Right lobe of liver (tissue), 6 donors: ENCODE measurements around the gene PRKAG2. TPM values are rescaled to one million over a fixed set of nuclear protein-coding genes. Genes with fewer than 3 reads are reported as not detected.

Experiments
- ATAC-seq, 4 donors: fragments of 200-7000 bp; cut with Tn5 transposase; one replicate each; pipeline ENCODE4 v1.9.1; 2020; ENCODE audit warnings: mild to moderate bottlenecking in 4 of 4, moderate library complexity in 4 of 4
- DNase-seq, 3 donors: peaks; one replicate each; pipeline ENCODE4 v3.0.0-alpha.2; 2020
- H3K27ac ChIP-seq, 3 donors: fragments of 200-600 bp; one replicate each; pipeline ENCODE4 v1.8.0; 2022
- H3K27me3 ChIP-seq, 2 donors: fragments of 200-600 bp; one replicate each; pipeline ENCODE4 v1.8.0; 2022
- H3K36me3 ChIP-seq, 4 donors: fragments of 200-600 bp; sonication (generic) in 1 of 4; one replicate each; pipeline versions ENCODE4 v1.5.1 to v1.8.0; 2017 to 2022; ENCODE audit warnings: control low read depth in 1 of 4
- H3K4me1 ChIP-seq, 4 donors: fragments of 200-600 bp; sonication (generic) in 1 of 4; one replicate each; pipeline versions ENCODE4 v1.5.1 to v1.8.0; 2017 to 2022; ENCODE audit warnings: control low read depth in 1 of 4
- H3K4me3 ChIP-seq, 3 donors: fragments of 200-600 bp; one replicate each; pipeline ENCODE4 v1.8.0; 2022
- H3K9me3 ChIP-seq, 4 donors: fragments of 200-600 bp; sonication (generic) in 1 of 4; one replicate each; pipeline versions ENCODE4 v1.5.1 to v1.8.0; 2017 to 2022; ENCODE audit warnings: control low read depth in 1 of 4
- POLR2A ChIP-seq: fragments of 450-650 bp; IDR thresholded peaks from one replicate; pipeline ENCODE4 v1.6.1; 2017; ENCODE audit warnings: antibody characterized with exemption, mild to moderate bottlenecking
- WGBS: methylation state at CpG from one replicate; pipeline ENCODE4 v1.1.6; 2018; ENCODE audit warnings: low coverage, low lambda C conversion rate; ENCODE audit not compliant: insufficient coverage; ENCODE audit errors: missing lambda C conversion rate; 5-methylcytosine and 5-hydroxymethylcytosine counted together
- intact Hi-C, 2 donors: fragments of 100-400 bp; cut with DNase I; formaldehyde crosslinking; loops; one replicate each; pipeline versions ENCODE4 v1.11.2 to v1.14.1; 2022
- total RNA-seq, 6 experiments: library from RNA; depleted of rRNA in 2 of 6; stranded (reverse); fragments of >200 nt in 2 of 6; fragmentation: NEBNext Ultra II Directional in 3 of 6; extraction: Animal tissue kit (Norgen Biotek cat#: 25700) in 3 of 6; gene quantifications; one replicate each; pipeline versions ENCODE4 v1.1.0 to v1.2.4, GENCODE V29; 2016 to 2023
- TF ChIP-seq, protein P1 (sequence below), 4 donors: fragments of 200-600 bp in 3 of 4; fragments of 450-650 bp in 1 of 4; IDR thresholded peaks; one replicate each; pipeline versions ENCODE4 v1.5.1 to v1.8.0; 2016 to 2022; ENCODE audit warnings: antibody characterized with exemption in 4 of 4, mild to moderate bottlenecking in 2 of 4
- donor health status: DM: no; HTN: yes; CAD: no.
- donor health status: DM: no; HTN: no; CAD: no.
- donor health status: DM: no; HTN: no; CAD: no.
- donor health status: DM: no; HTN: yes; CAD: no.
- donor health status: DM: no; HTN: yes; CAD: no.

The PRKAG2 gene
- total RNA-seq, 6 experiments from 2014 or later, result 20.6 to 63.6 (median 29.5) TPM

DNA sequence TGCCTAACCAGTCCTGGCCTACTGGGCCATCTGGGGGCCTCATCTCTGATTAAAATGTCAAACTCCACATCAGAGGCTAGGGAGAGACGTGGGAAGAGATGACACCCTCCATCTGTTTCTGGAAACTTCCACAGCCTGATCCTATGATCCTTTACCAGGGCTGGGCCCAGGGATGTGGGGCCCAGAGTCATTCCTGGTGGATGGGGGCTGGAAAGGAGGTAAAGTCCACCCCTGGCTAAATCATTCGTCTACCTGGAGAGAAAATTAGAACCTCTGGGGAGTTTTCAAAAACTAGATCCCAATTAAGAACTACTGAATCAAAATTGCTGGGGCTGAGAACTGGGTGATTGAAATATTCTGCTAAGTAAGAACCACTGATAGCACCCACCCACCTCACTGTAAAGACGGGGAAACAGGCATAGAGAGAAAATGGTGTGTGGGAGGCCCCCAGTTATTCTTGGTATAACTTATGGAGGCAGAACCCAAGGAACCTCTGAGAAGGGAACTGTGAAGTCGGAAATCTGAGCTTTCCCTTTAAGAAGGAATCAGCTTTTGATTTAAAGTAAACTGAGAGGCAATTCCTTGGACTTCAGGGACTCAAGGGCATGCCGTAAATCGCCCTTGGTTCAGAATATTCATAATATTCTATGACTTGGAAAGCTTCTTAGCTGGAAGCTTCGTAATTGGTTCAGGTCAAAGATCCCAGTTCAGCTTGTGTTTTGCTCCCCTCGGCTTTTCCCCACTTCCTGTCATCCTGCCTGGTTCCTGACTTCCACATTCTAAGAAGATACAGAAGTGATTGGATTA lies 53.1 kb downstream of the PRKAG2 start:
- Histone ChIP-seq H3K27me3 (no peaks in the 10 kb centered on the region), H3K9me3 (no peaks in the 10 kb centered on the region), H3K4me3 (no peak overlapping the region), H3K4me1 (peaks cover 0 to 85% (median 43%) of the 10 kb centered on the region in 4 donors), H3K27ac (peak overlapping the region; percentile 91 to 99 (median 98)), H3K36me3 (no peaks in the 10 kb centered on the region)
- 52% methylated on average over 7 of the region's 8 CpGs for WGBS
- TF ChIP-seq, protein P1, sequence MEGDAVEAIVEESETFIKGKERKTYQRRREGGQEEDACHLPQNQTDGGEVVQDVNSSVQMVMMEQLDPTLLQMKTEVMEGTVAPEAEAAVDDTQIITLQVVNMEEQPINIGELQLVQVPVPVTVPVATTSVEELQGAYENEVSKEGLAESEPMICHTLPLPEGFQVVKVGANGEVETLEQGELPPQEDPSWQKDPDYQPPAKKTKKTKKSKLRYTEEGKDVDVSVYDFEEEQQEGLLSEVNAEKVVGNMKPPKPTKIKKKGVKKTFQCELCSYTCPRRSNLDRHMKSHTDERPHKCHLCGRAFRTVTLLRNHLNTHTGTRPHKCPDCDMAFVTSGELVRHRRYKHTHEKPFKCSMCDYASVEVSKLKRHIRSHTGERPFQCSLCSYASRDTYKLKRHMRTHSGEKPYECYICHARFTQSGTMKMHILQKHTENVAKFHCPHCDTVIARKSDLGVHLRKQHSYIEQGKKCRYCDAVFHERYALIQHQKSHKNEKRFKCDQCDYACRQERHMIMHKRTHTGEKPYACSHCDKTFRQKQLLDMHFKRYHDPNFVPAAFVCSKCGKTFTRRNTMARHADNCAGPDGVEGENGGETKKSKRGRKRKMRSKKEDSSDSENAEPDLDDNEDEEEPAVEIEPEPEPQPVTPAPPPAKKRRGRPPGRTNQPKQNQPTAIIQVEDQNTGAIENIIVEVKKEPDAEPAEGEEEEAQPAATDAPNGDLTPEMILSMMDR (IDR thresholded peaks at IDR 0.05), result no peak
- no peak for TF ChIP-seq POLR2A
- DNase-seq (no peak), ATAC-seq (peak in 1 of 4 donors; percentile 4)
- intact Hi-C loops, result no loop called here

GRCh38 chr7:151822541-151823181 lies 54.3 kb downstream of the PRKAG2 start:
- no peaks in the 10 kb centered on the region for H3K9me3 ChIP-seq
- peaks cover 0 to 82% (median 44%) of the 10 kb centered on the region in 4 donors for H3K4me1 ChIP-seq
- intact Hi-C loops, result no loop called here
- H3K27ac ChIP-seq, result peak overlapping the region; percentile 91 to 99 (median 98)
- H3K36me3 ChIP-seq, result no peaks in the 10 kb centered on the region
- TF ChIP-seq, protein P1 (IDR thresholded peaks at IDR 0.05), result peak in 2 of 4 donors; percentile 8 to 22
- TF ChIP-seq POLR2A, result peak; percentile 12
- 24% methylated on average over 5 of the region's 17 CpGs for WGBS
- H3K4me3 ChIP-seq, result peak overlapping the region in 2 of 3 donors; percentile 10 to 16
- peak; percentile 76 to 90 (median 82) for ATAC-seq
- DNase-seq, result peak; percentile 82 to 96 (median 95)
- no peaks in the 10 kb centered on the region for H3K27me3 ChIP-seq

- Histone ChIP-seq H3K4me3 (no peak overlapping the region), H3K27ac (peak overlapping the region; percentile 91 to 99 (median 98)), H3K9me3 (no peaks in the 10 kb centered on the region), H3K4me1 (peaks cover 0 to 77% (median 40%) of the 10 kb centered on the region in 4 donors), H3K36me3 (no peaks in the 10 kb centered on the region), H3K27me3 (no peaks in the 10 kb centered on the region)
- 58% methylated on average over 14 of the region's 20 CpGs for WGBS
- DNase-seq (peak in 2 of 3 donors; percentile 13 to 60), ATAC-seq (peak in 2 of 4 donors; percentile 0)
- TF ChIP-seq POLR2A, result no peak
- TF ChIP-seq, protein P1 (IDR thresholded peaks at IDR 0.05), result no peak
- intact Hi-C loops, result no loop called here
Observed at GRCh38 chr7:151821806-151822540, 54.9 kb downstream of the PRKAG2 start.

DNA sequence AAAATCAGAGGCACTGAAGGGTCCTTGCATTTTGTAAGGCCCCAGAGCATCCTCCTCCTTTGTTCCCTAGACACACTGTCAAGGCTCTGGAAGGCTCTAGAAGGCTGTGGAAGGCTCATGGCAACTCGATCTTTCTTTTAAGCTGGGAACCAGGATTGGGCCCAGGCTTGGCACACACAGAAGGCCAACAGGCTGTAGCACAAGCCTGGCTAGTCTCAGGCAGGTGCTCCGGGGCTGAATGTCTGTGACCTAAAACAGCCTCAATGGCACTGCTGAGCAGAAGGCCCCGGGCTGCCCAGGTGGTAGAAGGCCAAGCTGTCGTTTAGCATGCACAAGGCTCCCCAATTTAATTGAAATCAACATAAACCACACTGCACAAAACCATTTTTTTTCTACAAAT lies 55.7 kb downstream of the PRKAG2 start:
- ATAC-seq (no peak), DNase-seq (peak in 1 of 3 donors; percentile 53)
- H3K36me3 ChIP-seq, result no peaks in the 10 kb centered on the region
- H3K4me1 ChIP-seq, result peaks cover 0 to 76% (median 38%) of the 10 kb centered on the region in 4 donors
- intact Hi-C loops, result no loop called here
- H3K27ac ChIP-seq, result peak overlapping the region; percentile 91 to 99 (median 98)
- no peak for TF ChIP-seq POLR2A
- TF ChIP-seq, protein P1 (IDR thresholded peaks at IDR 0.05), result no peak
- WGBS, result 29% methylated on average over 1 of the region's 4 CpGs
- no peak overlapping the region for H3K4me3 ChIP-seq
- no peaks in the 10 kb centered on the region for H3K9me3 ChIP-seq
- no peaks in the 10 kb centered on the region for H3K27me3 ChIP-seq
